Heart left ventricle (tissue), 13 donors: ENCODE results near the gene CLMN.

Experiments
- CTCF ChIP-seq, 12 donors: fragments of 200-600 bp; sonication (generic) in 4 of 12; IDR thresholded peaks; one replicate each; pipeline versions ENCODE4 v1.5.0 to v1.8.0; 2018 to 2022; ENCODE audit warnings: antibody characterized with exemption in 12 of 12, mild to moderate bottlenecking in 5 of 12
- POLR2A ChIP-seq, 2 donors: fragments of 450-650 bp; IDR thresholded peaks; one replicate each; pipeline ENCODE4 v1.6.1; 2017; ENCODE audit warnings: antibody characterized with exemption in 2 of 2, mild to moderate bottlenecking in 2 of 2, moderate library complexity in 2 of 2
- donor health status: ischemic (EF 13 %, LVEDD 7.1; RV severe dilation, severe dysfunction).
- donor health status: DM: no; HTN: yes; CAD: no.
- donor health status: DM: no; HTN: no; CAD: no.
- donor health status: ischemic (EF 25% LVEDD 6.9; RV normal size, moderate dysfunction).
- donor health status: ischemic (EF 25% LVEDD 5.7; RV mildly dilated, moderate dysfunction).
- donor health status: ischemic (EF 35%, LVEDD 5.7; RV mildly dilated, moderate dysfunction).
- donor health status: nonischemic (EF 11% LVEDD 7.7; RV severe dilation, severe dysfunction).
- donor health status: DM: yes; HTN: yes; CAD: no.
- donor health status: PGD.
- donor health status: ischemic (EF 29% LVEDD 5.4; RV normal size, mild dysfunction).
- donor health status: nonischemic (EF 23%, LVEDD 6.1; RV moderate dilation, normal function).

GRCh38 chr14:95163666-95164065 is 156.0 kb downstream of the CLMN start:
- TF ChIP-seq CTCF (IDR thresholded peaks at IDR 0.05), result no peak
- no peak for TF ChIP-seq POLR2A (IDR thresholded peaks at IDR 0.05)
